ENCODE measurements around the gene TJP3. TPM values are rescaled to one million over a fixed set of nuclear protein-coding genes. Genes with fewer than 3 reads are reported as not detected.

The TJP3 gene
- total RNA-seq, 2 donors from 2014 or later: 297 to 343 TPM

DNA sequence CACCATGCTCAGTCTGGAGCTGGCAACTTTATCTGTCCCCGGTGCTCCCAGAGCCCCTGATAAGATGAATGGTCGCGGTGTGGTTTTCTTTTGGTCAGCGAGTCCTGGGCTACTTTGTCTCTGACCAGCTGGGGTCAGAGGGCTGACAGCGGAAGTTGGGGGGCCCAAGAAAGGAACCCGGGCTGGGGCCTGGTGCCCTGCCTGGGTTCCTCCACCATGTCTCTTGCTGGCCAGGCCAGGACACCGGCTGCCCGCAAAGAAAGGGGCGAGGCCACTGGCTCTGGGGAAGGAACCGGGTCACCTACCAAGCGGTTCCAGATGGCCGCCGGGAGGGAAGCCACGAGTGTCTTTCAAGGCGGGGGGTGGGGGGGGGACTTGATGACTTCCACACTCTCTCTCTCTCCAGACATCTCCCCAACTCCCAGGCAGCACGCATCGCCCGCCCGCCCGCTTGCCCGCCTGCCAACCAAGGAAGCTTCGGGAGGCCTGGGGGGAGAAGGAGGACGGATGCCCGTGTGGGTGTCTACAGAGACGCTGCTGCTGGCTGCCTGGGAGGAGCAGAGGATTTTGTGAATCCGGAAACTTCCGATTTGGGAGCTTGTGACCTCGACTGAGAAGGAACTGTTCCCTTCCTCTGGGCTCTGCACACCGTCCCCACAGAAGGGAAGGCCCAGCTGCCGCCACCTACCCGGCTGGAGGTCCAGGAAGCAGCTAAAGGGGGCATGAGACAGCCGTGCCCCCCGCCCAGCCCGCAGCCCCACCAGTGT lies 9.0 kb upstream of the TJP3 start:
- peak; percentile 17 for ATAC-seq
- peak; percentile 52 to 58 for DNase-seq
- intact Hi-C loops (cut with DNase I, micrococcal nuclease): no loop called here

DNA sequence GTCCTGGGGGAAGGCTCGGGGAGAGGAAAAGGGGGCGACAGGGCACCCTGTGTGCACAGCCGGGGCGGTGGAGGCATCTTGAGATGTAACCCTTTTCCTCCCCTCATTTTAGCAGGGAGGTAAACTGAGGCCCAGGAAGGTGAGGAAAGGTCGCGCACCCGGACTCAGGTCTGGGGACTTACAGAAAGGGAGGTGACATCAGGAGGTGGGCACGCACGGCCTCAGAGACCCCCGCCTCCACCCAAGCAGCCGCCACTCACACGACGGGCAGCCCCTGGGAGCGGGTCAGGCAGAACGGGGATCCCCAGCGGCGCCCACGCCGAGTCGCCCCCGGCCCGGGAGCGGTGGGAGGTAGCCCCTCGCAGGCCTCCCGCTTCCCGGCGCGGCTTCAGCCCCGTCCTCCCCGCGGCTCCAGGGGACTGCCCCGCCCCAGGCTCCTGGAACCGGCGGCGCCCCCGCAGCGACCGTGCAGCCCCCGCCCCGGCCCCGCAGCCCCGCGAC lies 8.4 kb upstream of the TJP3 start:
- no peak for ATAC-seq
- intact Hi-C loops (cut with DNase I, micrococcal nuclease): loop anchor here (5.0 kb wide), 1 partner anchor 32 kb away; no protein-coding TSS in a partner anchor
- no peak for DNase-seq

DNA sequence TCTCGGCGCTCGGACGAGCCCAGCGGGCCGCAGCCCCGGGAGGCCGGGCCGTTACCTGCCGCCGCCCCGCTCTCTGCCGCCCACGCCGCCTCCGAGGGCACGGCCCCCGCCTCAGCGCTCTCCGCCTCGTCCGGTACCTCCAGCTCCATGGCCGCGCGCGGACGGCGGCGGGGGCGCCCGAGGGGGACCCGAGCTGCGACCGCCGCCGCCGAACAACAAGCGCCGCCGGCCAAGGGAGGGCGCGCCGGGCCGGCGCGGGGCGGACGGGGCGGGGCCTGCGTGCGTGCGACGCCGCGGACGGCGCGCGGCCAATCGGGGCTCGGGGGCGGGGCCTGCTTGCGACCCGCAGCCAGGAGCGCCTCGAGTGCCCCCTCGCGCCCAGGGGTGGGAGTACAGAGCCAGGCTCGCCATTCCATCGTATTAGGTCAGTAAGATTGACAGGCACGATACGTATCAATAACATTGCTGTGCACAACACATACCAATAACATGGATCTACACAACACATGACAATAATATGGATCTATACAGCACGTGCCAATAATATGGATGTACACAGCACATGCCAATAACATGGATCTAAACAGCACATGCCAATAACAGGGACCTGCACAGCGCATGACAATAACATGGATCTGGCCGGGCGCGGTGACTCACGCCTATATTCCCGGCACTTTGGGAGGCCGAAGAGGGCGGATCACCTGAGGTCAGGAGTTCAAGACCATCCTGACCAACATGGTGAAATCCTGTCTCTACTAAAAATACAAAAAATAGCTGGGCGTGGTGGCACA lies 7.7 kb upstream of the TJP3 start, which contains the start of gene PIP5K1C:
TSS of gene PIP5K1C (minus strand) at position 227 of the 791 bp plus-strand sequence. CDS start at position 149, 78 bp downstream.
- intact Hi-C loops (cut with DNase I, micrococcal nuclease): loop anchor here (5.0 kb wide), 1 partner anchor 33 kb away; no protein-coding TSS in a partner anchor
- ATAC-seq (peak; percentile 94), DNase-seq (peak; percentile 79 to 95)

GRCh38 chr19:3701200-3701599 lies 7.0 kb upstream of the TJP3 start:
- ATAC-seq (no peak), DNase-seq (no peak)
- intact Hi-C loops (cut with DNase I, micrococcal nuclease): loop anchor here (5.0 kb wide), 1 partner anchor 34 kb away; no protein-coding TSS in a partner anchor

DNA sequence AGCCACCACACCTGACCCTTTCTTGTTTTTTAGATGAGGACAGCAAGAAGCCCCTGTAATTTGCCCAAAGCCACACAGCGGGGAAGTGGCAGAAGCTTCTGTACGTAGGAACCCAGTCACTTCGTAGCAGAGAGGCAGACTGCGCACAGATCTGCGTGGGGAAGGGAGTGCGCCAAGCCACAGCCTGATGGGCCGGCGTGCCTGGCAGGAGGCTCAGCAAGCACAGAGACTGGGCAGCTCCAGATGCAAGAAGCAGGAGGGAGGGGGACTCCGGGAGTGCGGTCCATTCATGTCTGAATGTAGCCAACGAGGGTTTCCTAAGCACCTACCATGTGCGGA lies 347 bp upstream of the TJP3 start:
- intact Hi-C loops (cut with DNase I, micrococcal nuclease): no loop called here
- DNase-seq (no peak), ATAC-seq (peak; percentile 13)

GRCh38 chr19:3710265-3710812 lies 2.2 kb downstream of the TJP3 start:
- intact Hi-C loops (cut with DNase I, micrococcal nuclease): no loop called here
- ATAC-seq (peak; percentile 75), DNase-seq (peak; percentile 98 to 99)

GRCh38 chr19:3712663-3713611 lies 4.8 kb downstream of the TJP3 start:
- intact Hi-C loops (cut with DNase I, micrococcal nuclease): no loop called here
- ATAC-seq (peak; percentile 51), DNase-seq (peak; percentile 77 to 78)

GRCh38 chr19:3716147-3716668 lies 8.0 kb downstream of the TJP3 start:
- DNase-seq: no peak
- no peak for ATAC-seq
- intact Hi-C loops (cut with DNase I, micrococcal nuclease): no loop called here

GRCh38 chr19:3719868-3720267 lies 11.7 kb downstream of the TJP3 start:
- intact Hi-C loops (cut with DNase I, micrococcal nuclease): no loop called here
- ATAC-seq (no peak), DNase-seq (no peak)

DNA sequence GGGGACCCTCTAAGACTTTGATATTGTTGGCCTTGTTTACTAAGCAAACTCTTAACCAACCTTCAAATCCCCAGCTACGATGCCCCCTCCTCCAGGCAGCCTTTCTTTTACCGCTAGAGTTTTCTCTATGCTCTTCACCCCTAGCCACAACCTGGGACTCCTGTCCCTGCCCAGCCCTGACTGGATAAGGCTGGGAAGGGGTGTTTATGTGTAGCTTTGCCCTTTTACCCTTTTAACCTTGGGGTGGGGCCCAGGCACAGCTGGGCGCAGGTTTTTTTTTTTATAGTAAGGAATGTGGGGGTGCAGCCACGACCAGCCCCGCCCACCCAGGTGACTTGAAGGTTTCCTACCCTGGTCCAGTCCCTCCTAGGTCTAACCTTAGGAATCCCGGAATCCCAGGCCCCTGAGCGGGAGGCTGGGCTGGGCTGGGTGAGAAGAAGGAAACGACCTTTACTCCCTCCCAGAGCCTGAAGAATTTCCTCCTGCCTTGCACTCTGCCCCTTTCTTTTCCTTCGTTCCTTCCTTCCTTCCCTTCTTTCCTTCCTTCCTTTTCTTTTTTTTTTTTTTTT lies 12.2 kb downstream of the TJP3 start:
- peak; percentile 89 to 95 for DNase-seq
- ATAC-seq: peak; percentile 70
- intact Hi-C loops (cut with DNase I, micrococcal nuclease): no loop called here

- peak; percentile 95 to 96 for DNase-seq
- peak; percentile 68 for ATAC-seq
- intact Hi-C loops (cut with DNase I, micrococcal nuclease): no loop called here
Measured at GRCh38 chr19:3721131-3721886, 13.1 kb downstream of the TJP3 start.

- ATAC-seq (no peak), DNase-seq (no peak)
- intact Hi-C loops (cut with DNase I, micrococcal nuclease): no loop called here
Measured at GRCh38 chr19:3721887-3722442, 13.8 kb downstream of the TJP3 start.

DNA sequence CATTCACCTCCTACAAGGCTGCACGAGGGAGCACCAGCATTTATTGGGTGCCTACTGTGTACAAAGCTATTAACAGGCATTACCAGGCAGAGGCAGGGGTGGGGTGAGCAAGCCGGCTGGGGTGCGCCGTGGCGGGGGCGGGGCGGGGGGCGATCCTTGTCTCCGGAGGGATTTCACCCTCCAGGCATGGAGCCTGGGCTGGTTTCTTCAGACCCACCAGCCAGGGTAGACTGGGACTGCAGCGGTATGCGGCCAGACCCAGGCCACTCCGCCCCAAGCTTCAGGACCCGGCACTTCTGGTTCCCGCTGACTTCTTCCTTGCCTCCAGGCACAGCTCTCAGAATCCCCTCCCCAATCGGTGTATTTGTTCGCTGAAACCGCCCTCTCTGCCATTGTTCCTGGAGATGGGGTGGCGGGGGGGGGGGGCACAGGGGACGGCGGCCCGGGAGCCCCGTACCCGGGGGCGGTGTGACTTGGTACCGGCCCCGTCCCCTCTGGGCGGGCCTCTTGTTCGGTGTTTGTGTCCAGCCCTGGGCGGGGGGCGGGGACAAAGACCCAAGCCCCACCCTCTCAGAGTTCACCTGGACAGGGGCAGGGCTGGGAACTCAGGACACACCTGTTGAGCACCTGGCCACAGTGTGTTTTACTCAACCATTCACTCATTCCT lies 14.4 kb downstream of the TJP3 start:
- peak; percentile 47 for ATAC-seq
- intact Hi-C loops (cut with DNase I, micrococcal nuclease): no loop called here
- DNase-seq: peak; percentile 81 to 86

DNA sequence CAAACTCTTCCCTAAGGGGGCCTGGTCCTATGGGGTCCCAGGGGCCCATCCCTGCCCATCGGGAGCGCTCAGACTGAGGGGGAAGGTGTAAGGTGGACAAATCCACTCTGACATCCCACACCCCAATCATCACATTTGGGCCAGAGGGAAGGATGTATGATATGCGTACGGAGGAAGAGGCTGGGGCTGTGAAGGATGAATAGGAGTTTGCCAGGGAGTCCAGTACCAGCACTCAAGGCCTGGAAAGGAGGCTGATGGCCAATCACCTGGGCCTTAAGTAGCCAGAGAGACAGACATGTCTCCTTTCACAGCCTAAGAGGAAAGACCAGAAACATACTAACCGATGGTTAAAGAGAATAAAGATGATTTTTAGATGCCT lies 14.9 kb downstream of the TJP3 start:
- ATAC-seq: no peak
- DNase-seq: no peak
- intact Hi-C loops (cut with DNase I, micrococcal nuclease): no loop called here

DNA sequence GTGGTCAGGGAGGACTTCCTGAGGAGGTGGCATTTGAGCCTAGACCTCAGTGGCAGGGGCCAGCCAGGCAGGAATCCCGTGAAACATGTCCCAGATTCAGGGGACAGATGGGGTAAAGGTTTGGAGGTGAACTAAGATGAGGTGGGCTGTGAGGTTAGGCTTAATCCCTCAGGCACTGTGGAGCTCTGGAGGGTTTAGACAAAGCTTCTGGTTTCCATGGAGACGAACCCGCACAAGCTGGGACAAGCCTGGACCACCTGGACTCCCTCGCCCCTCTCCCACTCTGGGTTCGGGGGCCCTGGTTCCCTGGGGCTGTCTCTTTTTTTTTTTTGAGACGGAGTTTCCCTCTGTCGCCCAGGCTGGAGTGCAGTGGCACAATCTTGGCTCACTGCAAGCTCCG lies 15.7 kb downstream of the TJP3 start:
- ATAC-seq: no peak
- intact Hi-C loops (cut with DNase I, micrococcal nuclease): no loop called here
- DNase-seq: no peak

DNA sequence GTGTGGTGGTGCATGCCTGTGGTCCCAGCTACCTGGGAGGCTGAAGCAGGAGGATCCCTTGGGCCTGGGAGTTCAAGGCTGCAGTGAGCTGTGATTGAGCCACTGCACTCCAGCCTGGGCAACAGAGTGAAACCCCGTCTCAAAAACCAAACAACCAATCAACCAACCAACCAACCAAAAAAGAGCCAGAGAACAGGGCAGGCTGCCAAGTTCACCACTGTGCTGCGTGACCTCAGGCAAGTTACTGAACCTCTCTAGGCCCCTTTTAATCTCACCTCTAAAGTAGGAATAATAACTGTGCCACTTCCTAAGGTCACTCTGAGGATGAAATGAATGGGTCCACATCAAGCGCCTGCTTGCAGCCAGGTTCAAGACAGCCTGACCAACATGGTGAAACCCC lies 16.9 kb downstream of the TJP3 start:
- DNase-seq (no peak), ATAC-seq (no peak)
- intact Hi-C loops (cut with DNase I, micrococcal nuclease): no loop called here

Data from left colon (tissue), 2 donors.